NCI-H1092 (cell line): ENCODE data around the gene POU2F1.

Experiments
- DNase-seq: peaks from one replicate; lab custom pipeline; 2025; lab: John Stamatoyannopoulos, UW

The POU2F1 gene

DNA sequence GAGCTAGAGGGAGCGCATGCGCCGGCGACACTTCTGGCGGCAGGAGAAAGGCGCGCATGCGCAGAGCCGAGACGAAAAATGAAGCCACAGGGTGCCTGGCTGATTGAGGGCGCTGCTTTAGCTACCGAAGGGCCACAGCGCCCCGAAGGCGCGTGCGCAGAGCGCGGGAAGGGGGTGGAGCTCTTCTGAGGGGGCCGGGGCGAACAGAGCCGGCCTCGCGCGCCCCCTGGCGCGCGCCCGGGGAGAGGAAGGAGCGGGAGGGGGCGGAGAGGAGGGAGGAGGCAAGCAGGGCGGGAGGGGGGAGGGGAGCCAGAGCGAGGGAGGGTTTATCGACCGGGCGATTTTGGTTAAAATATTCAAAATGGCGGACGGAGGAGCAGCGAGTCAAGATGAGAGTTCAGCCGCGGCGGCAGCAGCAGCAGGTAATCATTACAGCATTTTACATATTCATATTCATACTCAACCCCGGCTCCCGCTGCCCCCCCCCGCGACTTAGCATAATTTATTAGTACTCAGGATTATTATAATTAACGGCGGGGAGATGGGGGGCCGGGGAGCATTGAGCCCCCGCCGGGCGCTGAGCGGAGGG, at the start of gene POU2F1:
Gene POU2F1, plus strand, starts transcription at position 350 of the 589 bp plus-strand sequence. Its CDS starts 12 bp downstream, at position 362.
- DNase-seq, result peak; percentile 99

DNA sequence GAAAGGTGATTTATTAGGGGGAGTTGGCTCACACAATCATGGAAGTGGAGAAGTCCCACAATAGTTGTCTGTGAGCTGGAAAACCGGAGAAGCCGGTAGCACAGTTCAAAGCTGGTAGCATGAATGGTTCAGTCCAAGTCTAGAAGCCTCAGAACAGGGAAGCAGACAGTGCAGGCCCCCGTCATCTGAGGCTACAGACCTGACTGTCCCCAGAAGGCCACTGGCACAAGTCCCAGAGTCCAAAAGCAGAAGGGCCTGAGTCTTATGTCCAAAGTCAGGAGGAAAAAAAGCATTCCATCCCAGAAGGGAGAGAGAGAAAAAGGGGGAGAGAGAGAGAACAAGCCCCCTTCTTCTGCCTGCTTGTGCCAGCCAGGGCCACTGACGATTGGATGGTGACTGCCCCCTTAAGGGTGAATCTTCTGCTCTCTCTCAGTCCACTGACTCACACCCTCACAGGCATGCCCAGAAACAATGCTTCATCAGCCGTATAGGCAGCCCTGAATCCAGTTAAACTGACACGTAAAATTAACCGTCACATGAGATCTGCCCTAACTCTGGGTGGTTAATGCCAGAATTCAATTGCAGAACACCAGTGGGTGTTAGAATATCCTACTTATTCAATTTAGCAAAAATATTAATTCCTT, 49.3 kb upstream of the POU2F1 start:
- no peak for DNase-seq

DNA sequence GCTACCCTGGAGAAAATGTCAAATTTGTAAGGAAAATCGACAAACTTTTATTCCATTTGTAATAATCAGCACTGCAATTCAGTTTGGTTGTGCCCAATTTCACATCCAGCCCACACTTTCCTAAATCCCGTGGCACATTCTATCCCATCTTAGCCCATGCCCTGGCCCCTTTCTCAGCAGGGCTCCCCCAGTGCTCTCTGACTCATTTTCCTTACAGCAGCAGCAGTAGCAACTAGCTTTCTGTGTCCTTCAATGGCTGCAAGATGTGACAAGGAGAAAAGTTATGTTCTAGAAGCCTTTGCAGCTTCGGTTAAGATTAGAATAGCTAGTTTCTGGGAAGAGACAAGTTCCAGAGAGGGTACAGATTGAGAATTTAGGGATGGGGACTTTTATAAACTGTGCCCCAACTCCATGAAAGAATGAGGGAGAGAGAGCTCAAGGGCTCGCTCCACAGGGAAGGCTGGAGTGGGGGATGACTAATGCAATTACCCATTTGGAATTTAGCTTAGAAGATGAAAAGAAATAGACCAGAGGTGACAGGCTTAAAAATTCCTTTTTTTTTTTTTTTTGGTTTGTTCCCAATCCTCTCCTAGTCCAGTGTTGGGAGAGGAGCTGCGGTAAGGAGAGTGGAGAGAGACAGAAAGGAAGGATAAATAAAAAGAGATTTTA, 47.0 kb upstream of the POU2F1 start:
- no peak for DNase-seq

DNA sequence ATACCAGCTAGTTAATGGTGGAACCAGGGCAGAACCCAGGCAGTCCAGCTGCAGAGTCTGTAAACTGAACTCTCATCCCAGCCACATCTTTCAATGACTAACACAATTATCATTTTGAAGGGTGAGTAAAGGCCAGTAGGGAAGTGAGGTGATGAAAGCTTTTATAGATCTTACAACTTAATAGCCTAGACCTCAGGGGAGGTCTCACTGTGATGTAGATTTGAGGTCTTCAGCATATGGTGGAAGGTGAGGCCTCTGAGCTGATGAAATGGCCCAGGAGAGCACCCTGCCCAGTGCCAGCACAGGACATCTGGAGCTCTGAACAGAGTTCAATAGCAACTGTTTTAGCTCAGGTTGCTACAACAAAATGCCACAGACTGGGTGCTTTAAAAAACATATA, 44.8 kb upstream of the POU2F1 start:
- DNase-seq, result no peak

DNA sequence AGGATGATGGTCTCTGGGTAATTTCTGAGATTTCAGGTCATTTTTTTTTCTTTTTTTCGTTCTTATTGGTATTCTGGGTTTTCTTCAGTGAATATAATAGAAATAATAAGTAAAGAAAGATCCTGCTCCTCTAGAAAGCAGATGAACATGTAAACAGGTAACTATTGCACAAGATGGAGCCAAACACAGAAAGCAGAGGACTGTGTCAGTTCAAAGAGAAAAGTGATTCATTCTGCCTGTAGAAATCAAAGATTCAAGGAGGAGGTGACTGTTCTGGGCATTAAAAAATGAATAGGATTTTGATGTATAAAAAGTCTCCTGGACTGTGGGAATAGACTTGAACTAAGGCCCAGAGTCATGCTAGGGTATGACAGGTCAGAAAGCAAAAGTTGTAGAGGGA, 41.9 kb upstream of the POU2F1 start:
- DNase-seq, result no peak

DNA sequence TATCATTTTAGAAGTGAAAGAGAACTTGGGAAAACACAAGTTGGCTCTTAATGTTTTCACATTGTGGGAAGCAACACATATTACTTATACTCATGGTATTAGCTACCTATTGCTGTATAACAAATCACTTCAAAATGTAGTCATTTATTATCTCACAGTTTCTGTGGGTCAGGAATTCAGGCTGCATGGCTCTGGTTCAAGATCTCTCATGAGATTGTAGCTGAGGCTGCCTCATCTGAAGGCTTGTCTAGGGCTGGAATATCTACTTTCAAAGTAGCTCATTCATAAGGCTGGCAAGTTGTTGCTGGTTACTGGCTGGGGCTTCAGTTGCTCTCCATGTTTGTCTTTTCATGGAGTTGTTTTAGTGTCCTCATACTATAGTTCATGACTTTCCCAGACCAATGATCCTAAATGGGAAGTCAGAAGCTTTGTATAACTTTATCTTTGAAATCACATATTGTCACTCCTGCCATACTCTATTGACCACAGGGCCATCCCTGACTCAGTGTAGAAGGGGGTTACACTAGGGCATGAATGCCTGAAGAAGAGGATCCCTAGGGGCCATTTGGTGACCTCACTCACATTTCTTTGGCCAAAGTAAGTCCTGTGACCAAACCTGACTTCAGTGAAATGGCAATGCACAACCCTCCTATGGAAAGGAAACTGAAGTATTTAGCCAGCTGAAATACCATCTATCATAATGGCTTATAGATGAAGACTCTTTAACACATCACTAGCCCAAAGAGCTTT, 37.9 kb upstream of the POU2F1 start:
- DNase-seq, result no peak

DNA sequence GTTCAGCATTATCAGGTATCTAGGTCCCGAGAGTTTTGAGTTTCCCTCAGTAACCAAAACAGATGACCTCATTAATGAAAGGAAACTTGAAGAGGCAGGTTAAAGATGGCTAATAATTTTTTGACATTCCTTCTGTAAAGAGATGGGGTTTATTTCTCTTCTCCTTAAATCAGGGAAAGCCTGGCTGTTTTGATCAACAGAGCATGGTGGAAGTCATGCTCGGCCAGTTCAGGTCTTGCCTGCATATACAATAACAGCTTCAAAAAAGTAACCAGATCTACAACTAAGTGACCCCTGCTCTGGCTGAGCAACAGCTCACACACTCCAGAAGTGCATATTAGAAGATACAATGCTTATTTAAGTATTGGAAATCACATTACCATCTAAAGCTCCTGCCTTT, 36.6 kb upstream of the POU2F1 start:
- no peak for DNase-seq

DNA sequence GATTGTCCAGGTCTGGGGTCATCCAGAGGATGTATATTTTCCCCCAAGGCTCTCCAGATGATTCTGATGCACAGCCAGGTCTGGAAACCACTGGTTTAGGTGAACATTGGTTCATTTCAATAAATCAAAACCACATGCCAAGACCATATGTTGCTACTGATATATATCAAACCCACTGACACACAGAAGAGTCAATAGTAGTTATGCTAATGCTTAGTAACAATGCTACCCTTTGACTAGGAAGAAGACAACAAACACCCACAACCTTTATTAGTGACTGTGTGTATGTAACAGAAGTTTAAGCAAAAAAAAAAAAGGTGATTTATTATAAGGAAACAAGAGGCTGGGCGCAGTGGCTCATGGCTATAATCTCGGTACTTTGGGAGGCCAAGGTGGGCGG, 35.6 kb upstream of the POU2F1 start:
- DNase-seq, result no peak

DNA sequence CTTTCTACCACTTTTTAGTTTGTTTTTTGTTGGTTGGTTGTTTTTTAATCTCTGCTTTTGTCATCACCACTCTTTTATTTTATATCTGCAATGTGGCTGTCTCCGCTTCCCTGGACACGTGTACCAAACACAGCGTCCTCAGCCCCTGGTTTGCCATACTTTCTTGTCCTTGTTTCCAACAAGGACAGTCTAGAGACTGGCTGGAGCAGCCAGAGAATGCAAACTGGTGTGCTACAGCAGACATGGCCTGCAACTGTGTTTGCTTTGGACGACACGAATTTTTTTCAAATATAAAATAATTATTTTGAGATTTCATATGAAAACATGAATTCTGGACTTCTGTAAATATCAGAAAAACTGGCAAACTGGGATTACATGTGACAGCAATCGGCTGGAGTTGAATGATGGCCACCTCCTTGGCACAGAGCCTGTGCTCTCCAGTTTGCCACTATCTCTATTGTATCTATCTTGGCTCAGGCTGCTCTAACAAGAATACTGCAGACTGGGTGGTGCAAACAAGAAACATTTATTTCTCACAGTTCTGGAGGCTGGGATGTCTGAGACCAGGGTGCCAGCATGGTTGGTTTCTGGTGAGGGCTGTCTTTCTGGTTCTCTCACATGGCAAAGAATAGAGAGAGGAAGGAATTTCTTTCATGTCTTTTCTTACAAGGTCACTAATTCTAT, 34.6 kb upstream of the POU2F1 start:
- DNase-seq, result no peak

DNA sequence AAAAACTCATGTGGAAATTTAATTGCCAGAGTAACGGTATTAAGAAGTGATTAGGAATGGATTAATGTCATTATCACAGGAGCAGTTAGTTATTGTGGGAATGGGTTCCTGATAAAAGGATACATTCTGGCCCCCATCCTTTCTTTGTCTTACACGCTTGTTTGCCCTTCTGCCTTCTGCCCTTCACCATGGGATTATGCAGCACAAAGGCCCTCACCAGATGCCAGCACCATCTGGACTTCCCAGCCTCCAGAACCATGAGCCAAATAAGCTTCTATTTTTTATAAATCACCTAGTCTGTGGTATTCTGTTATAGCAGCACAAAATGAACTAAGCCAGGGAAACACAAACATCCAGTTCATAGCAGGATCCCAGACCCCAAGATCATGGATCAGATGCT, 33.9 kb upstream of the POU2F1 start:
- no peak for DNase-seq

DNA sequence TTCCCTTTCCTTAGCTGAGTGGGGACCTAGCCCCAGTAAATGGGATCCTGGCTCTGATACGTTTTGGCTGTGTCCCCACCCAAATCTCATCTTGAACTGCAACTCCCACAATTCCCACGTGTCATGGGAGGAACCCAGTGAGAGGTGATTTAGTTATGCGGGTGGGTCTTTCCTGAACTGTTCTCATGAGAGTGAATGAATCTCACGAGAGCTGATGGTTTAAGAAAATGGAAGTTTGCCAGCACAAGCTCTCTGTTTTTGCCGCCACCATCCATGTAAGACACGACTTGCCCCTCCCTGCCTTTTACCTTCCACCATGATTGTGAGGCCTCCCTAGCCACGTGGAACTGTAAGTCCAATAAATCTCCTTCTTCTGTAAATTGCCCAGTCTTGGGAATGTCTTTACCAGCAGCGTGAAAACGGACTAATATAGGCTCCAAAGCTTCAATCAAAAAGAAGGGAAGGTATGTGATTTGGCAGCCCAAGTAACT, 29.9 kb upstream of the POU2F1 start:
- DNase-seq, result no peak

DNA sequence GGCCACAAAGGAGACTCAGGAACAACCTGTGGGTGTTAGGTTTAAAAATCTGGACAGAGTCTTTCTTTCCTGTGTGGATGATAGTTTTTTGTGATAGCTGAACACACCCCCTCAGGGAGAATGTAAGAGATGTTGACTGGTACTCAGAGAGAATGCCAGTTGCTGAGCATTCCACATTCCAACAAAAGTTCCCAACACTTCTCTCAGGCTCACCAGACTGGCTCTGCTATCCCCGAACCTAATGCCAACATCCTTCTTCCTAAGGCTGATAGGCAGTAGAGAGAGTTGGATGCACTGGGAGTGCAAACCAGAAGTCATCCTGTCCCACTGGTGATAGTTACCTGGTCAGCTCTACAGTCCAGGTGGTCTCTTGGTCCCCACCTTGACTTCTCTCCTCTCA, 28.7 kb upstream of the POU2F1 start:
- no peak for DNase-seq

DNA sequence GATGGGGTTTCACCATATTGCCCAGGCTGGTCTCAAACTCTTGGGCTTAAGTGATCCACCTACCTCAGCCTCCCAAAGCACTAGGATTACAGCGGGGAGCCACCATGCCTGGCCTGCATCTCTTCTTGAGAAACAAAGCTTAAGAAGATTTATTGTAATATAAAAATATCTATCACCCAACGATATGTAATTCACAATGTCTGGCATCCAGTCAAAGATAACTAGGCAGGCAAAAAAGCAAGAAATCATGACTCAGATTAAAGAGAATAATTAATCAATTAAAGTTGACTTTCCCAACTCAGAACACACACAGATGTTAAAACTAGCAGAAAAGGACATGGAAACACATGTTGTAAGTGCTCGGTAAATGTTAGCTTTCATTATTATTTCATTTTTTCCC, 26.5 kb upstream of the POU2F1 start:
- DNase-seq, result no peak

DNA sequence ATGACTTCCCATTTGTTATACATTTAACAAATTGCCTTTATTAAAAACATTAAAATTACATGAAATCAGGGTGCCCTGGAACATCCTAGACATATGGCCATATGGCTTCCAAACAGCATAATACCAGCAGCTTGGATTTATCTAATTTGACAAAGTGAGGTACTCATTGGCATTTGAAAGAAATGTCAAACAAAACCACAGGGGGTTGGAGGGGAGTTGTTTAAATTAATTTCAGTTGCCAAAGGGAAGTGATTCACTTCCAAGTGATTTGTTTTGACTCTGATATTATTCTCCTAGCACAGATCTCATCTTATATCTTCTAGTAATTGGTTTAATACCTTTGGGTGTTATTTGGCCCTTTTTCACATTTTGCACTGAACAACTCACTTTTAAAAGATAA, 24.5 kb upstream of the POU2F1 start:
- no peak for DNase-seq

DNA sequence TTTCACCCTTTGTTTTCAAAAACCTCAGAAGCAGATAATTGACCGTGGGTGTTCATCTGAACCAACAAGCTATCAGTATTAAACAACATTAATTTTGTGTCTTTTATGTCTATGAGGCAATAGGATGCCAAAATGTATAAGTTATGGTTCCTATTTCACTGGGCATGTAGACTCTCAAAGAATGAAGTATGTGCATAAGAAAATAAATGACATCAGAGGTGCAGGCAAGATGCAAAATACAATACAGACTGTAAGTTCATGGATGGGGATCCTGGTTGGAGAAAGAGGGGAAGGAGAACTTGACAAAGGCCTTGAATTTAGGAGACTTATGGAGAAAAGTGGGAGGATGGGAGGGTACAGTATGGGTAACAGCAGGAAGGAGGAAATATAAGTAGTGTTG, 23.4 kb upstream of the POU2F1 start:
- no peak for DNase-seq

DNA sequence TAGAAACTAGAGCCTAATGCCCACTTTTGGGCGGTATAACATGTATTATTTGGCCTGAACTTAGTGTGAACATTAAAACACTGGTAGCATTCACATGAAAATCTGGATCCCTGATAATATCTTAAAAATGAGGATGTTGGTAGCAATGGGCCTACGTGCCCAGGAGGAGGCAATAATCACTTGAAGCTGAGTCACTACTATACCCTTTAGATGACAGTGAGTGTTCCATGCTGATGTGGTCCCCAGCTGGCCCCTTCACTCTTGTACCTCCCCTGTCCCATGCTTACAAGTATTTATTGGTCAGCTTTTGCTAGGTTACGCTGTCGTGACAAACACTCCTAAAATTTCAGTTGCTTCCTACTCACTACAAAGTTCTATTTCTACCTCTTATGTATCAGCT, 23.0 kb upstream of the POU2F1 start:
- DNase-seq, result no peak

DNA sequence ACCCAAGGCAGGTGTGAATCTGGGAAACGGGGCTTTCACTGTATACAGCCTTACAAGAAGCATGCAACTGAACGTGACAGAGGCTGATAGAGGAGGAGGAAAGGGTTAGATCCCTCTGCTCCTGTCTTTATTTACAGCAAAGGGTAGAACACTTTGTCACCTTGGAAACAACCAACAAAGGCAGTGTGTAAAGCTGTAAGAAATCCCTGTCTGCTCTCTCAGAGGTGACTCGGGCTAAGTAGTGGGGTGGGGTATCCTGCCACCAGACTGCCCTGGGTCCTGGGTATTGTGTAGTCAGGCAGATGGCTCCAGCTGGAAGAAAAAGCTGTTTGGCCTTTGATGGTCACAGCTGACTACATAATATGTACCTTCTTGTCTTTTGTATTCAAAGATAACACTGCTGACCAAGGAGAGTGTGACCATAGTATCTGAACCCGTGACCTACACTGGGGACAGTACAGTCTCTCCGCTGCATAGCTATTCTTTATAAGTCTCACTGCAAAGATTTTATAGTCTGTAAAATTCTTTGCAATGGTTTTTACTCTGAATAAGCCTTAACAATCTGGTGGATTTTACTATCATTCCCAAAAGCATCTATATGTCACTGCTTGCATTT, 22.1 kb upstream of the POU2F1 start:
- DNase-seq, result no peak

DNA sequence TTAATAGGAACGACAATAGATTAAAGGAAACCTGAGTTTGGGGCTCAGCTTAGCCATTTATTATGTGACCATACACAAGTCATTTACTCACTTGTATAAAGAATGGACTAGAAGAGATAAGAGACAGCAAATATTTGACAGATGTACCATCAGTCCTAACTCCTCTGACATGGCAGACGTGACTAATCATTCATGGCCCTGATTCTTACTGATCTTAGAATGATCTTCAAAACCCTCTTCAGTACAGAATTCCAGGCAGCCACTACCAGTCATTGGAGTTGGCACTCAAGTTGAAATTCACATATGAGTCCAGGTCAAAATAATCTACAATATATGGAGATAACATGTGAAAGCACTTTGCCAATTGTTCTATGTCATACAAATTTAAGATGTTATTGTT, 21.0 kb upstream of the POU2F1 start:
- no peak for DNase-seq

DNA sequence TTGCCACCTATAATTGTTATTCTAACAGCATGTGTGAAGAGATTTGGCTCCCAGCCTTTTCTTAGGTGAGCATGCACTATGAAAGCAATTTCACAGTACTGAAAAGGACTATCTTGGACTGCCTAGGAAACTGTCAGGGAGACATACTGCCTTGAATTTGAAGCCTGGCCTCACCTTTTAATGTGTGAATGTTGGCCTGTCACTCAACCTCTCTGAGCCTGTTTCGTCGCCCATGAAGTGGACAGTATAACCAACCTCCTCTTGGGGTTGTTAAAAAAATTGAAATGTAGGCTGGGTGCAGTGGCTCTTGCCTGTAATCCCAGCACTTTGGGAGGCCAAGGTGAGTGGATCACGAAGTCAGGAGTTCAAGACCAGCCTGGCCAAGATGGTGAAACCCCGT, 20.4 kb upstream of the POU2F1 start:
- no peak for DNase-seq

DNA sequence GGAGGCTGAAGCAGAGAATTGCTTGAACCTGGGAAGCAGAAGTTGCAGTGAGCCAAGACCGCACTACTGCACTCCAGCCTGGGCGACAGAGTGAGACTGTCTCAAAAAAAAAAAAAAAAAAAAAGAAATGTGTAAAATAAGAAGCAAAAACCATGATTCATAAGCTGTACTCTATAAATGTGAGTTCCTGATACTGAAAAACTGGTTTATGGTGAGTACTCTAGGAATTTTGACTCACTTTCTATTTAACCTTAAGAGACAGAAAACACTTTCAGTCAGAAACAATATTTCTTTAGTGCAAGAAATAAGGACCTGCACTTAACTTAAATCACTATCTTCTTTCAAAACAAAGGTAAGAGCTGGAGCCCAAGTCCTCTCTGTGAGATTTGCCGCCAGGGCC, 19.9 kb upstream of the POU2F1 start:
- no peak for DNase-seq

DNA sequence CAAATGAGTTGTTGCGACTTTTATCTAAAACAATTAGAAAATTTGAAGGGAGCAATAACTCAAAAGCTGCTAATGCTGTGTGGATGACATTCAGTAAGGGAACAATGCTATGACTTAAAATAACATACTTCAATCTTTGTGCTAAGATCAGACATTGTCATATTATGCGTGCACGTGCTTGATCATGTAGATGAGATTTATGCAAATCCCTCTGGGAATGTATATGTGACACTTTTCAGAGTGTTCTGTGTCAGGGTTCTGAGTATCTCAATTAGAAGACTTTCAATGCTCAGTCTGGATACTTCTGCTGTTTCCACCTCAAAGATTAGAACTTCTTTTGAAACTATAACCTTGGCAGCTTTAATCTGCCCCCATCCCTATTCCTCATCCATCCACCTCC, 18.6 kb upstream of the POU2F1 start:
- no peak for DNase-seq
